Measurements from ENCODE around the gene TSPAN32.

The TSPAN32 gene, protein sequence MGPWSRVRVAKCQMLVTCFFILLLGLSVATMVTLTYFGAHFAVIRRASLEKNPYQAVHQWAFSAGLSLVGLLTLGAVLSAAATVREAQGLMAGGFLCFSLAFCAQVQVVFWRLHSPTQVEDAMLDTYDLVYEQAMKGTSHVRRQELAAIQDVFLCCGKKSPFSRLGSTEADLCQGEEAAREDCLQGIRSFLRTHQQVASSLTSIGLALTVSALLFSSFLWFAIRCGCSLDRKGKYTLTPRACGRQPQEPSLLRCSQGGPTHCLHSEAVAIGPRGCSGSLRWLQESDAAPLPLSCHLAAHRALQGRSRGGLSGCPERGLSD

DNA sequence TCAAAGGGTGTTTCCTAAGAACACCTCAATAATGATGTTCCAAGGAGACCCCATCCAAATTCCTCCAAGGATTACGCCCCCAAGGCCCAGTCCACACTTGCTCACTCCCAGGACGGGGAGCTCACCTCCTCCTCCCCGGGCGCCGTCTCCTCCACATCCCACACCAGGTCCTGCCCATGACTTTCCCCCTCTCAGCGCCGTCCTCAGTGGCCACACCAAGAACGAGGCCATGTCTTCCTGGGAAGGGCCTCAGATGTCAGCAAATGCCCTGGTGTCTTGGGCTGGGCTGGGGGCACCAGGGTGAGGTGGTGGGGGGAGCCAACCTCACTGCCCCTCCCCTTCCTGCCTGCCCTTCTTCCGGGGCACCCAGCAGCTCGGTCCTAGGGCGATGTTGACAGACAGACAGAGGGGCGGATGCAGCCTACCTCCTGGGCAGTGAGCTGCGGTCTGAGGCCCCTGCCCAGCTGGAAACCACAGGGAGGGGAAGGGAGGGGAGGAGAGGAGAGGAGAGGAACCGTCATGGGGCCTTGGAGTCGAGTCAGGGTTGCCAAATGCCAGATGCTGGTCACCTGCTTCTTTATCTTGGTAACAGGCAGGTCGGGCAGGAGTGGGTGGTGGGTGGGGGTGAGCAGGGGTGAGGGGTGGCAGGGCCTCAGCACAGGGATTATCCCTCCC, at the start of gene TSPAN32, which contains the start of gene C11orf21:
Gene TSPAN32, plus strand, starts transcription at position 383 of the 675 bp plus-strand sequence. Its CDS starts 137 bp downstream, at position 520.
Gene C11orf21, minus strand, starts transcription at position 288 of the 675 bp plus-strand sequence. Its CDS starts 110 bp downstream, at position 178.
- no peak for DNase-seq (ENCODE audit: low read depth in 2 of 2)

DNA sequence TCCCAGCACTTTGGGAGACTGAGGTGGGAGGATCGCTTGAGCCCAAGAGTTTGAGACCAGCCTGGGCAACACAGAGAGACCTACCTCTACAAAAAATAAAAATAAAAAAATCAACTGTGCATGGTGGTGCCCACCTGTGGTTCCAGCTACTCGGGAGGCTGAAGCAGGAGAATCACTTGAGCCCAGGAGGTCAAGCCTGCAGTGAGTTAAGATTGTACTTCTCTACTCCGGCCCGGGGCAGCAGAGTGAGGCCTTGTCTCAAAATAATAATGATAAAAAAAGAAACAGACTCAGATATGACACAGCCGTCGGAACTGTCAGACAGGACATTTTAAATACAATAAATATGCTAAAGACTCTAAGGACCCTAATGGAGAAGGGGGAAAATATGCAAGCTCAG, 49.8 kb upstream of the TSPAN32 start:
- DNase-seq (ENCODE audit: low read depth in 2 of 2): no peak

DNA sequence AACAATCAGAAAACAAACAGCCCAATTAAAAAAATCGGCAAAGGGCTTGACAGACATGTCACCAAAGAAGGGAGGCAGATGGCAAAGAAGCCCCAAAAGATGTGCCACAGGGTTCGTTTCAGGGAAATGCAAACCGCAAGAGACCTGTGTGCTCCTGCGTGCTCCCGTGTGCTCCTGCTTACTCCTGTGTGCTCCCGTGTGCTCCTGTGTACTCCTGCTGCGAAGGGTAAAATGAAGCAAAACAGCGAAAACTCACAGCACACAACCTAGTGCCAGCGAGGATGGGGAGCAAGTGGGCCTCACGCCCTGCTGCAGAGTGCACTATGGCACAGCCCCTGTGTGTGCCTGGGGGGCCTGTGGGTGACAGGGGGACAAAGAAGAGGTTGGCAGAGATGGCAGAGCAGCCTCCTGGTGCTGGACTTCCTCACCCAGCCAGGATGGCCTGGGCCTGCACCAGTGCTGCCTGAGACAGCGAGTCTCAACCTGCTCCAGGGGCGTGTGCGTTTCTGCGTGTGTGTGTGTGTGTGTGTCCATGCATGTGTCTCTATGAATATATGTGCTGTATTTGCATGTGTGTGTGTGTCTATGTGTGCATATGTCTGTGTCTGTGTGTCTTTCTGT, 45.4 kb upstream of the TSPAN32 start:
- DNase-seq (ENCODE audit: low read depth in 2 of 2): no peak

DNA sequence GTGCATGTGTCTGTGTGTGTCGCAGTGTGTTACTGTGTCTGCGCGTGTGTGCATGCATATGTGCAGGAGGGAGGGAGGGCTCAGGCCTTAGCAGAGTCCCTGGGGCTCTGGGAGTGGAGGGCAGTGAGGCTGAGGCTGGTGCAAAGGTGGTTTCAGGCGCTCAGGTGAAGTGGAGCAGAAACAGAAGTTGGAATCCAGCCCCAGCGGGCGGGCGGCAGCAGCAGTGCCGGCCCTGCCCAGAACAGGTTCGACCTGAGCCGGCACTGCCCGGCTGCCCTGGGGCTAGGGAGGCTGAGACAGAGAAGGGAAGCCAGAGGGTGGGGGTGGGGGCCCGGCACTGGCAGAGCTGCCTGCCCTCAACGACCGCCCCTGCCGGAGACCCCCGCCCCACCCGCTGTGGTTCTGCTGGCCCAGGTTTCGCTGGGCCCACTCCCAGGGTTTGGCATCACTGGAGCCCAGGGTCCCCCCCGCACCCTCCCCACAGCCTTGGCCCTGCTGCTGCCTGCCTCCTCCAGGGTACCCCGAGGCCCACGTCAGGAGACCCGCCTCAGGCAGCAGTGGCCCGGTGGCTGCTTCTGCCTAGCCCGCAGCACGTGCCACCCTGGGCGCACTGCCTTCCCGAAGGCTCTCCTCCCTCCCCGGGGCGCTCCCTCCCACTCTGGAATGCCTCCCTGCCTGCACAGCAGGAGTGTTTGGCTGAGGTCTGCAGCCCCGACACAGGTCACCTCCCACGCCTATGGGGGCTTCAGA, 44.7 kb upstream of the TSPAN32 start:
- DNase-seq (ENCODE audit: low read depth in 2 of 2): no peak

DNA sequence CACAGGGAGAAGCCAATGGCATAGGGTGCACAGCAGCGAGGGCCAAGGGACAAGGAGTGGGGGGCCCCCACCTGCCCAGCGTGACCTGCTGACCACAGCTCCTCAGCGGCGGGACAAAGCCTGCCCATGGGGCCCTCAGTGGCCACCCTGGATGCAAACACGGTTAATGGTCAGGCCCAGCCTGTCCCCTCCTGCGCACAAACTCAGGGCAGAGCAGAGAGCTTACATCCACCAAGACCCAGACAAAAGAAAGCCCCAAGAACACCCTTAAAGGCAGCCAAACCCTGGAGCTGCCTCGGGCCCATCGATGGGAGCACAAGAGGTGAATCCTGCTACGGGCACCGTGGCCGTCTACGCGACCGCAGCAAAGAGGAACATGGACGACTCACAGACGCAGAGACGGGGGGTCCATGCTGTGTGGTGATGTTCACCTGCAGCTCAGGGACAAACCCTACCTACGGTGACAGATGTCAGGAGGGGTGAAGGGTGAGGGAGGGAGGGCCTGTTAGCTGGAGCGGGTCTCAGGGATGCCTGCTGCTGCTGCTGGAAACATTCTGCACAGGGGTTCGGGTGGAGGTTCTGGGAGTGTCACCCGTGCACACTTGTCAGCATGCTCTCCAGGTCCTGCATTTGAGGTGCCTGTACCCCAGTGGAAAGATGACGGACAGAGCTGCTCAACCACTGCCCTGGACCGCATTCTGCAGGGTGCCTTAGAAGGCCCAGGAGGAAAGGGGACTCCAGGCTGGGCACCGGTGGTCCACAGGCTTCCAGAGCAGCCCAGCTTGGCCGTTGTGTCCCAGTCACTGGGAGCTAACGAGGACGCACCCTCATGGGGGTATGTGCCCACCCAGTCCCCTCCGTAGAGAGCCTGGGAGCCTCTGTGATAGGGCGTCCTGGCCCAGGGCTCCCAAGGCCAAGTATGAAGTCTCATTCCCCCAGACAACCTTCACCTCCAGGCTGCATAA, 43.0 kb upstream of the TSPAN32 start:
- DNase-seq (ENCODE audit: low read depth in 2 of 2): no peak

DNA sequence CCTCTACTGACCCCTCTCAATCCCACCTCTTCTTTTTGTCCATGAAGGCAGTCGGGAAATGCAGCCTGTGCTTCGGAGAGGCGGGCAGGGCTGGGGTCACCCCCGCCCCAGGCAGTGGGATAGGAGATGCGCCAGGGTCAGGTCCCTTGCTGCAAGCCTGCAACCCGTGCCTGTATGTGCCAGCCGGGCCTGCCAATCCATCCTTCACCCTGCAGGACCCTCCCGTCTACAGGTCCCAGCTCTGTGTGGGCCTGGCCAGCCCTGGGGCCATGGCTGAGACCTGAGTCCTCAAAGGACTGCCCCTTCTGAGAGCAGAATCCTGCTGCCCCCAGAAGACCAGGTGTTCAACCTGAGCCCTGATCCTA, 42.4 kb upstream of the TSPAN32 start:
- no peak for DNase-seq (ENCODE audit: low read depth in 2 of 2)

DNA sequence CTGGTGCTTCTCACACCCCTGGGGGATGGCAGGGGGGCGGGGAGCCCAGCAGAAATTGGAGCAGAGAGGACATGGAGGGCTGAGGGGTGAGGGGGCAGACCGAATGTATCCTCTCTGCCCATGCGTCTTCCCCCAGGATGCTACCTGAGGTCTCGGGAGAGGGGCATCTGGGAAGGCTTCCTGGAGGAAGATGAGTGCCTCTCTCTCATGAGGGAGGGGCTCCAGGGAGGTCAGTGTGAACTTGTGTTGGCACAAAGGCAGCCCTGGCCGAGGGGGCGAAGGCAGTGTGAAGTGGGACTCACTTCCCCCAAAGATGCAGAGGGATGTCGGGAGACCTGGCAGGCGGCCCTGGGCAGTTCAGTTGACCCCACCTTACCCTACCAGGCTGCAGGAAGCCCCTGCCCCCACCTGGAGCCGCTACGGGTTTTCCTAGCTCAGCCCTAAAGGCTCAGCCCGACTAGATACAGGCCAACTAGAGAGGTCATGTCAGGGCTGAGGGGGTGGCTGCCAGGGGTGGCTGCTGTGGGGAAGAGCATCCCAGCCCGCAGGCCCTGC, 41.8 kb upstream of the TSPAN32 start:
- no peak for DNase-seq (ENCODE audit: low read depth in 2 of 2)

DNA sequence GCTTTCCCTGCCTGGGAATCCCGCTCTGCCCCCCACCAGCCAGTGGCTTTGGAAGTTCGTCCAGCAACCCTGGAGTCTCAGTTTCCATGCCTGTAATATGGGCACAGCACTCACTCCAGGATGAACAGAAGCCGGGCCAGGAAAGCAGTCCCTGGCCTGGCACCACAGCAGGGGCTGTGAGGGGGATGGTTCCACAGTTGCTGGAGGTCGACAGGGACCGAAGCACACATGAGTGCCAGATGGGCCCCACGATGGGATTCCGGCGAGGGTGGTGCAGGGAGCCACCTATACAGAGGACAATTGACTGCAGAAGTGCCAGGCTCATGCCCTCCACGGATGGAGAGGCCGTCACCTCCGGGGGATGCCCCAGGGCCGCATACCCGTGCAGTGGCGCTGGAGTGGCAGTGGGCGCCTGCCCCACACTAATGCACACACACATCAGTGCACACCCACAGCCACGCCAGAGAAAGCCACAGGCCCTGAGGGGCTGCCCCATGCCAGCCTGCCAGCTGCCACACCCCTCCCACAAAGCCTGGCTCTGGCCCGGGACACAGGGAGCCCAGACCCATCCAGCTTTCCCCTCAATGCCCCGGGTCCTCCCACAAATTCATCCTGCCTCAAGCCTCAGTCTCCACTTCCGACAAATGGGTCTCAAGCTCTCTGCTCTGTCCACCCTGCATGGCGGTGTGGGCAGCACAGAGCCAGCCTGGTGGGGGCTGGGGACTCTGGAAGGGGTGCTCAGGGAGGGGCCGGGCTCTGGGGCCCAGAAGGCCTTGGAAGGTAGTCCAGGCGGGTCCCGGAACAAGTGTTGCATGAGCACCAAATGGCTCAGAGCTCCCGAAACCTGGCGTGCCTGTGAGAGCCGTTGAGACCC, 41.1 kb upstream of the TSPAN32 start:
- DNase-seq (ENCODE audit: low read depth in 2 of 2): no peak

DNA sequence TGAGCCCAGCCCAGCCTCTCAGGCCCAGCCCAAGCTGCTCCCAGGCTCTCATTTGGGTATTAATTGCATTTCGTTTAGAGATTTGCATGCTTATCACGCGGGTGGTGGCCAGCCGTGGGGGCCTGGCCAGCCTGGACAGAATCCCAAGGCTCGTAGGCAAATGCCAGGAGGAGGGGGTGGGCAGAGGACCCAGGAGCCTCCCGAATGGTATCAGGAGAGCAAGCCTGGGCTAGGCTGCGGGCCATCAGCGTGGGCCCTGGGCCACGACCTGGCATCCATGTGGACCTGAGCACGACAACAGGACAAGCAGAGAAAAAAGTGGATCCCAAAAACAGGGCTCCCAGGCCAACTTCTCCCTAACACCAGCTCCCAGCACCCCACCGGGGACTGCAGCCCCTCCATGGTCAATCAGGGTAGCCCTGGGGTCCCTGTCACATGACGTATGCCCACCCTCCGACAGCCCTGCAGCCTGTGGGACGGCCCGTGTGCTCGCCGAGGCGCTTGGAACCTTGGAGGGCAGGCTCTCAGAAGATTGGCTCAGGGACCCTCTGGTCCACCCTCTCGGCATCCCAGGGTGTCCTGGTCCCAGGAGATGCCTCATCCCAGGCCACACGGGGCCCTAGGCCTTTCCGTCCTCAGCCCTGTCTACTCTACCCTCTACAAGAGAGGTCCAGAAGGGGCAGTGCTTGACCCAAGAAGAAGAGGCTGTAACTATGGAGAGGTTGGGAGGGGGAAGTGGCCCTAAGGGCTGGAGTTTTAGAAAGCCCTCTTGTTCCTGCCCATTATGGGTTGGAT, 40.2 kb upstream of the TSPAN32 start:
- no peak for DNase-seq (ENCODE audit: low read depth in 2 of 2)

DNA sequence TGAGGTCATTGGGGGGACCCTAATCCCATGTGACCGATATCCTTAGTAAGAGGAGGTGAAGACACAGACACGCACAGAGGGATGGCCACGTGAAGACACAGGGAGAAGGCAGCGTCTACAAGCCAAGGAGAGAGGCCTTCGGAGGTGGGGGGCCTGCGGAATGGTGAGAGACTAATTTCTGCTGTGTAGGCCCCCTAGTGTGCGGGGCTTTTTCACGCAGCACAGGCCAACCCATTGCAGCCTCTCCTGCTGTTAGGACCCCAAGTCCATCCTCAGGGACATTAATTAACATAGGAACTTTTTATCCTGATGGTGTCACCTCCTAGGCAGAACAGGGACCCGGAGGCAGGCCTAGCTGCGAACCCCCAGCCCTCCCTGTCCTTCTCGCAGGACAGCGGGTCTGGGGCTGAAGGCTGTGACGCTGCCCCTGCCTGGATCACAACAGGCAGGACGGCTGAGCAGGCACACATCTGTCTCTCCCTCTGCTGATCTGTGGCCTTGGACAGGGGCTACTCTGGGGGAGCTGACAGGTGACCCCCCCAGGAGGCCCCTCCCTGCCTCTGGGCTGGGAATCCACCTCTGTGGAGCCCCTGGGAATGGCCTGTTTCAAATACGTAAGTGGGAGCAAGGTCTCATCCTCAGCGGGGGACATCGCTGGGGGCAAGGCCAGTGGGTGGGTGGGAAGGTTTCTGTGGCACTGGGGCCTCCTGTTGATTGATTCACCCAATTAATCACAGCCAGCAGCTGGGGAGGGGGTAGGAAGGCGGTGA, 39.3 kb upstream of the TSPAN32 start:
- no peak for DNase-seq (ENCODE audit: low read depth in 2 of 2)

DNA sequence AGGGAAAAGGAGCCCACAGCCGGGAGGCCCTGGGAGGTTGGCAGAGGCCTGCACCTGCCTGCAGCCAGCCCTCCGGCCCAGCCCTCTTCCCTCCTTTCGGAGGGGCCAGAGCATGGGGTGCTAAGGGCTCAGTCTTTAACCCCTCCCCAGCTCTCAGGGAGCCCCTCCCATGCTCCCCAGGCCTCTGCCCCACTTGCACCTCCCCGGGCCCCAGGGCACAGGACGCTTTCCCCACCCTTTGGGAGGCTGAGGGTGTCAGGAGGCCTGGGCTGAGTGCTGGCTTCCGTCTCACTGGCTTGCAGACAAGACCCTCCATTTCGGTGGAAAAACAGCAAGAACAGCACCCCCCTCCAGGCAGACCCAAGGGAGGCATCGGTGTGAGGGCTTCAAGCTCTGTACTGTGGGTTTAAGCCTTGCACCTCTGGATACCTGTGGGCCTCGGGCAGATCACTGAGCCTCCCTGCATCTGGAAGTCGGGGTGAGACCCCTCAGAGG, 38.7 kb upstream of the TSPAN32 start:
- DNase-seq (ENCODE audit: low read depth in 2 of 2): no peak

DNA sequence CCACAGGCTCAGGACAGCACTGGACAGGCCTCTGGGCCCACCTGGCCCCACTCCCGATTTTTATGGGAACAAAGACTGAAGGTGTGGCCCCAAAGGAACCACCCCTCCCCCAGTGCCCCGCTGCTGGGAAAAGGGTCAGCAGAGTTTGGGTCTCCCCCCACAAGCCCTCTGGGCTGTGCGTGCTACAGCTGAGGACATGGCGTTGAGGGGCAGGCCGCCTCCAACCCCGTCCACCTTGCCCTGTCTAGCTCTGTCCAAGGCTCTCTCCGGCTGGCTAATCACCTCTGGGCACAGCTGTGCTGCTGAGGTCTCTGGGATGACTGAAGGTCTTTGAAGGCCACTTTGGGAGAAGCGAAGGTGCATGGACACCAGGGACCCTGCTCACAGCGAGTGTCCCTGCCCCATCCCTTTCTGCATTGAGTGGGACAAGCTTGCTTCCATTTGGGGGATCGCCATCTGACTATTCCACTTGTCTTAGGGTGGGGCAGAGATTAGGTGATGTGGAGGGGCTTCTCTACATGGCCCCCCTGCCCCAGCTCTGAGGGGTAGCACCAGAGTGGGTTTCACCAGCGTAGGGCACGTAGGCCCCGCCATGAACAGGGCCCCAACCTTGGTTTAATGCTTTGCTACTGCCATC, 38.0 kb upstream of the TSPAN32 start:
- DNase-seq (ENCODE audit: low read depth in 2 of 2): no peak

DNA sequence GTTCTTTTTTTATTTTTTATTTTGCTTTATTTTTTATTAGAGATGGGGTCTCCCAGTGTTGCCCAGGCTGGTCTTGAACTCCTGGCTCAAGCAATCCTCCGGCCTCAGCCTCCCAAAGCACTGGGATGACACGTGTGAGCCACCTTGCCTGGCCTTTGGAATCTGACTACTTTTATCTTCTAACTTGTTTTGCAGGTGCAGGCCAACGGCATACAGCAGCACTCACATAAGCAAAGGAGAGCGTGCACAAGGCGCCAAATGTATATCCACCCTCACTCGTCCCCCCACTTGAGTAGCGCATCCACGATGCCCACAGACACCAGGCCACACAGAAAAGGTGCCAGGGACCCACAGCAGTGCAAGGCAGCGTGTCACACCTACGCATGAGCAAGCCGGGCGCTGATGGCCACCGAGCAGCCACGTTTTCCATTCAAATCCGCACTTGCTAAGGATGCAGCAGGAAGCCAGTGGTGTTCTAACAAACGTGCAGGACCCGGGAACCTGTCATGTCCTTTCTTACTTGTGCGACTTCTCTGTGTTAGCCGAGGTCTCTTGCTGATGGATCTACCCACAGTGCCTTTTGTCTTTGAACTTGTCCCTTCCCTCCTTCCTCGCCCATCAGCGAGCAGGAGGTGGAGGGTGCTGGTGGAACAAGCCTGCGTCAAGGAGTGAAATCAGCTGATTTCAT, 37.3 kb upstream of the TSPAN32 start:
- no peak for DNase-seq (ENCODE audit: low read depth in 2 of 2)

DNA sequence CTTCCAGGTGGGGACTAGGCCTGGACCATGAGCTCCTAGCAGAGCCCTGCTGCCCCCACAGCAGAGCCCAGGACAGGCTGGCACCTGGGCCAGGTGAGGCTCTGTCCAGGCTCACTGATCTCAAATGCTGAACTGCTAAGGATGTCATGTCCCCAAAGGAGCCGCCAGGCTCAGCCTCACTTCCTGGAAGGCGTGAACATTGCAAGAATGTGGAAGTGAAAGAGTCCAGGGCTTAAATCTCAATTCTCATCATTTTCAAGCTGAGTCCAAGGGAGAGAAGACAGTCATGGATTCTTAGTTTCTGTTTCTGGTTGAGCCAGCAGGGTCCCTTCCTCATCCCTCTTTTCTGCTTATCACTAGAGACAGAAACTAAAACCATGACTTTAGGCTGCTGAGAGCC, 36.4 kb upstream of the TSPAN32 start:
- DNase-seq (ENCODE audit: low read depth in 2 of 2): no peak

DNA sequence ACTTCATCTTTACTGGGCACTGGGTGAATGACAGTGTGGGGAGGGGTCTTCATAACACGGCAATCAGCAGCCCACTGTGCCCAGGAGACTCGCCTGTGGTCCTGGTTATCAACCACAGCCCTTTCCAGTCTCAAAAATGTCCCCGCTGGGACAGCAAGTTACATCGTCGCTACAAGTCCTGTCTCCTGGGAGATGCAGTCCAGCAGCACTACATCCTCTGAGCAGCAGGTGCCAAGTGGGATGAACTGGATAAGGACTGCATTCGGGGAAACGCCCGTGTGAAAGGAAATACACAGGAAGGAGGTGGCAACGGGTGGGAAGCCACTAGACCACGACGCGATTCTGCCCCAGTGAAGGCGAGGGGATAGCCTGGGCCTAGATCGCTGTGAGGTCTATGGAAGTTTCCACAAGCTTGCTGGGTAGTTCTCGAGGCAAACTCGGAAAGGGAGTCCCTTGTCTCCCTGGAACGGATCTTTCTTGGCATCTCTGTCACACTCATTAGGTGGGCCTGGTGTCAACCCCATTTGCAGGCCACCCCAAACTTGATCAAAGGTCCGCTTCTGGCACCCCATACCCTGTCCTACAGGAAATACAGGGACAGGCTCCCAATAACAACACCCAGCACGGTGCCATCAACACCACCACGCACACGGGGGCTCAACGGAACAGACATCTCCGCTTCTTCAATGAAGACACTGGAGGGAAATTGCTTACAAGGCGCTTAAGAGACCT, 35.8 kb upstream of the TSPAN32 start:
- DNase-seq (ENCODE audit: low read depth in 2 of 2): no peak
